DMS53 treated with DMSO at 0.1 percent for 48 hours (cell line): ENCODE results near the gene TMEM116.
A peak's percentile ranks its signal among the peaks of the same experiment; 100 is the strongest.
"Not testable (repeated sequence)": the region's sequence is repeated elsewhere in the genome, so short reads cannot be mapped to it uniquely, and the experiment has no call there.

Experiments used
- DNase-seq: peaks from one replicate; lab custom pipeline; 2025; ENCODE audit not compliant: unreplicated experiment; lab: John Stamatoyannopoulos, UW

The TMEM116 gene

DNA sequence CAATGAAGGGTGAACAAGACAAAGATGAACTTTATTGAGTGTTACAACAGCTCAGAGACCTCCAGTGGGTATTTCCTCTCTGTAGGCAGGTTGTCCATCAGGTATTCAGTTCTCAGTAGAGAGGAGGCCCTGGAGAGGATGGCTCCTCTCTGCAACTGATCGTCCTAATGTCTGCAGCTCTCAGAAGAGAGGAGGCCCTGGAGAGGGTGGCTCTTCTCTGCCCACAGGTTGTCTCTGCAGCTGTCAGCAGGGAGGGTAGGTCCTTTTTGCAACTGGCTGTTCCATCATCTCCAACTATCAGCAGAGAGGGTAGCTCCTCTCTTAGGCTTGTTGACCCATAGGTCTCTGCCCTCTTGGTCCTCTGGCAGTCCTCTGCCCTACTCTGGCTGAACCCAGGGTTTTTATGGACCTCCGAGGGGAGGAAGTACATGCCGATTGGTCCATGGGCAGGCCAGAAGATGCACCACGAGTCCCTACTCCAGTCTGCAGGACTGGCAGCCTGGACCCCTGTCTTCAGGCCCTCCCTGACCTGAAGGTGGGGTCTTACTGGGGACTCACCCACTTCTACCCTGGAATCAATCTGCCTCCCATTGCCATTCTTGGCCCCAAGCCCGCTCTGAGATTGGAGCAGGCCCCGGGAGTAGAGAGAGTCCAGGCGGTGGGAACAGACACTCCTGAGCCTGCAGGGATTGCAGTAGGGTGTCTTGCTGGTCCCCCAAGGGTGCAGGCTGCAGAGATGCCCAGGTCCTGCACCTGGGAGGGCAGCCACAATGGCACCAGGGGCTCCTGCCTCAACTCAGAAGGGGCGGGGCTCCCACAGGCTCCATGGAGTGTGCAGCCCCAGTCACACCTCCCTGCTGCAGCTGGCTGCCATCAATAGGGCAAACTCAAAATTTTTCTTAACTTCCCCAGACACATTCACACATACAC is 2.3 kb downstream of the TMEM116 start:
- no peak for DNase-seq

- not testable (repeated sequence) for DNase-seq
Observed at GRCh38 chr12:112009596-112009995, 3.4 kb downstream of the TMEM116 start.

DNA sequence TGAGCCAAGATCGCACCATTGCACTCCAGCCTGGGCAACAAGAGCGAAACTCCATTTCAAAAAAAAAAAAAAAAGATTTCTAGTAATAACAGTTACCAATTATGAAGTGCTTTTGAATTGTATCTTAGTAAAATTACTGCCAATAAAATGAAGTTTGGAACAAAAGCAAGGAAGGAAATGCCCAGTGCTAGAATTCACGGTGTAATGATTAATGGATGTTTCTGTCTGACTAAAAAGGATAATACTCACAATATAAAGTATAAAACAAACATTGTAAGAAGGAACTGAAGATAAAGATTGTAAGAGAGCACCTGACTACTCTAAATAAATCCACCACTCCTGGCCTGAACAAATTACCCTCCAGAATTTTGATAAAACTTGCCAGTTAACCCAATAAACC is 4.0 kb downstream of the TMEM116 start:
- DNase-seq: no peak

GRCh38 chr12:112007945-112008344 is 5.0 kb downstream of the TMEM116 start:
- DNase-seq: no peak

DNA sequence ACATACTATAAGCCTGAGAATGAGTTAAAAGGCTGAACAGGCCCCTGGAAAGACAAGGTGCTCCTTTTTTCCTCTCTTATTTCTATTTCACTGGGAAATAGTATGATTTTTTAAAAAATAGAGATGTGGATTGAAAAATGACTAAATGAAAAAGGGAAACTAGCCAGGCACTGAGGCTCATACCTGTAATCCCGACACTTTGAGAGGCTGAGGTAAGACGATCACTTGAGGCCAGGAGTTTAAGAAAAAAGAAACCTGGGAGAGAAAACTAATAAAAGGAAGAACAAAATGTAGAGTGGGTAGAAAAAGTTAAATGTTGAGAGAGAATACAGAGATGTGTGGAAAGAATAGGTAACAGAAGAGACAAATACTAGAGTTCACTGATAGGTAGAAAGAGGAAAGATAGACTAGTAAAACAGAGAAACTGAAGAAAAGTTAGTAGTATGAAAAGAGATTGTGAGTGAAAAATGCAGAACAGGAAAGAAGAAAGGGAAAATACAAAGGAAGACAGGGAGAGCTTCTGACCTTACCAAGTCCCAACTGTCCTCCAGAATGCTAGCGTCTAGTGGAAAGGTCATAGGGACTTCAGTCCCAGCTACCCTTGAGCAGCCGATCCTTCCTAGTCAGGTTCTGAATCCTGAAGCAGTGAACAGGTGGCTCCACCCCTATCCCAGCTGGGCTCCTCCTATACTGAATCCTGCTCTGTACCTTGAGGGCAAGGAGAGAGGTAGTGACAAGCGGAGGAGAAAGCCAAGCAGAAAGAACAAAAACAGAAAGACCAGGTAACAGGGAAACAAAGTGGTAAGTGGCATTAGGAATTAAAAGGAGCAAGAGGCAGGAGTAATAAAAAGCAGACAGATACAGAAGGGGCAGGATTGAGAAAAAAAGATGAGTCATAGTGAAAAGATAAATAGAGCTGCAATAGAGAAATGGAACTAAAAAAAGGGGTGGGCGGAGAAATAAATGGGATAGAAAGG is 7.3 kb downstream of the TMEM116 start:
- peak; percentile 85 for DNase-seq

DNA sequence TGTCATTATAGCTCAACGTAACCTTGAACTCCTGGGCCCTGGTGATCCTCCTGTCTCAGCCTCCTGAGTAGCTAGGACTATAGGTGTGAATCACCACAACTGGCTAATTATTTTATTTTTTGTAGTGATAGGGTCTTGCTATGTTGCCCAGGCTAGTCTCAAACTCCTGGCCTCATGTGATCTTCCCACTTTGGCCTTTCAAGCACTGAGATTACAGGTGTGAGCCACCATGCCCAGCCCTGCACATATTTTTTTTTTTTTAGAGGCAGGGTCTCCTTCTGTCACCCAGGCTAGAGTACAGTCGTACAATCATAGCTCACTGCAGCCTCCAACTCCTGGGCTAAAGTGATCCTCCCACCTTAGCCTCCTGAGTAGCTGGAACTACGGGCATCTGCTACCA is 8.9 kb downstream of the TMEM116 start:
- no peak for DNase-seq

DNA sequence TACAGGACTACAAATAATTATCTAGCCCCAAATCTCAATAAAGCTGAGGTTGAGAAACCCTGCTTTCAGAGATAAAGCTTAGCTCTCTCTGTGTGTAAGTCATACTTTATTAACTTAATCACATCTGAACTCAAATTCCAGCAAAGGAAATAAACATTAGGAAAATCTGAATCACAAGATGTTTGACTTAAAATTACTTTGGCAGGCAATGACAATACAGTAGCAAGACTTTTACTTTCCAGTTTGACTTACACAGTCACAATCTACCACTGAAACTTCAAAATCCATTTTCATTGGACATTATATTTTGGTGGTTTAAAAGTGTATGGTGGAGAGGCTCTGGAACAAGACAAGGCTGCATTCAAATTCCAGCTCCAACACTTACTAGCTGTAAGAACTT is 11.4 kb downstream of the TMEM116 start:
- DNase-seq: no peak

DNA sequence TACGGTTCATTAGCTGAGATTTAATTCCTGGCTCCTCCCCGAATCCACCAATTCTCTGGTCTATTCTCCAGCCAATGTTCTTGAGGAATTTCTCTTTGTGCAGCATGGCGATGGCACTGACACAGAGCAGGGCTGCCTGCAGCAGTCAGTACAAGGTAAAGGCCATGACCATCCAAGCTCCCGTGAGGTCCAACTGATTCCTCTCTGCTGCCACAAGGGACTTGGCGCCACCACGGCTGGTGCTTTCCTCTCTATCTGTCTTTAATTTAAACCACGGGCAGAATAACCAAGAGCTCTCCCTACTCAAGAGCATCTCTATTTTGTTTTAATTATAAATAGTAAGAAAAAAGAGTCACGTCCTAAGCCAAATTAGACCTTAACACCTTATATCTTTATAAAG is 12.1 kb downstream of the TMEM116 start:
- DNase-seq: no peak

DNA sequence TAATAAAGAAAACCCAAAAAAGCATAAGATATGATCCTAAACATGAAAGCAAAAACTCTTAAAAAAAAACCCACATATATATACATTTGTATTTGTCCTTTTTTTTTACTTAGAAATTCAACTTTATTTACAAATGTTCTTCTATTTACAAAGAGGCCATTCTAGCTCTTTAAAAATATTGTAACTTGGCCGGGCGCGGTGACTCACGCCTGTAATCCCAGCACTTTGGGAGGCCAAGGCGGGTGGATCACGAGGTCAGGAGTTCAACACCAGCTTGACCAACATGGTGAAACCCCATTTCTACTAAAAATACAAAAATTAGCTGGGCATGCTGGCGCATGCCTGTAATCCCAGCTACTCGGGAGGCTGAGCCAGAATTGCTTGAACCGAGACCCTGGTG is 13.8 kb downstream of the TMEM116 start:
- not testable (repeated sequence) for DNase-seq

- no peak for DNase-seq
Observed at GRCh38 chr12:111998015-111998414, 14.9 kb downstream of the TMEM116 start.

- DNase-seq: no peak
Observed at GRCh38 chr12:111997300-111997699, 15.7 kb downstream of the TMEM116 start.

GRCh38 chr12:111995782-111996480 is 17.0 kb downstream of the TMEM116 start:
- no peak for DNase-seq

DNA sequence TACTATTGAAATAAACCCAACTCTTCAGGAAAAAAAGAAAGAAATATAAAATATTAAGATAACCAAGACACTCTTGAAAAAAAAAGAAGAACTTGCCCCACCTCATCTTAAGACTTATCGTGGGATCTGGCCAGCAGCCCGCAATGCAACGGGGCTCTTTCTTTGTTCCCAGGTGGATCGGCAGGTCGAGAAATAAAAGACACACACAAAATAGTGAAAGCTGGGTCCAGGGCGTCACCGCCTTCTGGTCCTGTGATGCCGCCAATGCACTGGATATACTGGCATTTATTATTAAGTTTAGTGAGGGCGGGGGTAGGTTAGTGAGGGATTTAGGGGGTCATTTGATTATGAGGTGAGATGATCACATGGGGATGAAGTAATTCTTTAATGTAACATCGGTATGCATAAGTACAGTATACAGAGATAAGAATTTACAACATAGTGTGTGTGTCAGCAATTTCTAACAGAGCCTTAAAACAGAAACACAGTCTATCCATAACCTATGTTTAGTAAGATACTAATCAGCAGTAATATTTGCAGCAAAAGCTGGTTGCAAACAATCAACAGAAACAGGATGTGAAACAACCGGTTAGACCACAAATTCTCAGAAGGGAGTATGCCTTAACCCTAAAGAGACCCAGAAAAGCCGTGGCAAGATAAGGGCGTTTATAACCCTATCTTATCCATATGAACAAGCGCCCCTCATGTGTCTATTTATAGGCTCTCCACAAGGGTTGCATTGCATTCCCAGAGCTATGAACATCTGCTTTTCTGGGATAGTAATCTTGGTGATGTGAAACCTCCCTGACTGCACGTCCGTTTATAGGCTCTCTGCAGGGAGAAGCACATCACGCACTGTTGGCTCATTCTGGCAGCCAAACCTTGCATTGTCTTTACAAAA is 18.5 kb downstream of the TMEM116 start:
- DNase-seq: not testable (repeated sequence)

- no peak for DNase-seq
Observed at GRCh38 chr12:111993292-111994150, 19.4 kb downstream of the TMEM116 start.

DNA sequence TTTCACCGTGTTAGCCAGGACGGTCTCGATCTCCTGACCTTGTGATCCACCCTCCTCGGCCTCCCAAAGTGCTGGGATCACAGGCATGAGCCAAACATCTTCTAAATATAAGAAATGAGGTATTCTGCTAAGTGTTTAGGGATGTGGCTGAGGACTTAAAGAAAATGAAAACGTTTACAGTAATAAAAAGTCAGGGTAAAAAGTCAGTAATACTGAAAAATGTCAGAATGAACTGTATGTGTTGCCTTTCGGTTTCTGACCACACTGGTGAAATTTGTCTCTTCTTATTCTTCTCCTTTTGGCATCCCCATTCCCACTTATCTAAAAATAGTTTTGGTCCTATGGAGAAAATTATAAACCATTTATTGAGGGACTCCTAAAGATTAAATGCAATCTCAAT is 20.5 kb downstream of the TMEM116 start:
- DNase-seq: no peak

GRCh38 chr12:111991946-111992345 is 21.0 kb downstream of the TMEM116 start:
- no peak for DNase-seq

DNA sequence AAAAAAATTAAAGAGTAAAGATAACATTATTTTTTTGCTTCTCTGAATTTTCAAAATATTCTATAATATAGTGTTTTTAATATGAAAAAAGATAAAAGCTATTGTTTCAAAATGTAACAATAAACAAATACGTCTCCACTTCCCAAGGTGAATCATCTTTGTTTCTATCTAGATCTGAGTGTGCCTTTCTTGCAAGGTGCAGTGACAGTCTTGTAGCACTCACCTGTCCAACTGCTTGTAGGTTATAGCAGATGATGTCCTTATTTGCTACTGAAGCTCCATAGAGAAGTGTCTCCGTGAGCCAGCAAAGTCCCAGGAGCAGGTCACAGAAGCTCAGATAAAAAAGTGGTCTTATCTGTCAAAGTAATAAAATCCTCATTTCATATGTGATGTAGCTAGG is 21.4 kb downstream of the TMEM116 start:
- no peak for DNase-seq

DNA sequence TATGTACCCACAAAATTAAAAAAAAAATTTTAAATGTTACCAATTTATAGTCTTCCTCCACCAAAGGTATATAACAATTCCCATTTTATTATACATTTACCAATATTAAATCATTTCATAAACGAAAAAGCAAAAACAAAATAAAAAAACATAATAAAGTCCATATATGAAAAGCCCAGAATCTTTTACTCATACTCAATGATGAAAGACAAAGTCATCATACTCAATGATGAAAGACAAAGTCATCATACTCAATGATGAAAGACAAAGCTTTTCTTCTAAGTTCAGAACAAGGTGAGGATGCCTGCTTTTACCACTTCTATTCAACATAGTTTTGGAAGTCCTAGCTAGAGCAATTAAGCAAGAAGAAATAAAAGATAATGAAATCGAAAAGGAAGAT is 28.1 kb downstream of the TMEM116 start:
- no peak for DNase-seq

DNA sequence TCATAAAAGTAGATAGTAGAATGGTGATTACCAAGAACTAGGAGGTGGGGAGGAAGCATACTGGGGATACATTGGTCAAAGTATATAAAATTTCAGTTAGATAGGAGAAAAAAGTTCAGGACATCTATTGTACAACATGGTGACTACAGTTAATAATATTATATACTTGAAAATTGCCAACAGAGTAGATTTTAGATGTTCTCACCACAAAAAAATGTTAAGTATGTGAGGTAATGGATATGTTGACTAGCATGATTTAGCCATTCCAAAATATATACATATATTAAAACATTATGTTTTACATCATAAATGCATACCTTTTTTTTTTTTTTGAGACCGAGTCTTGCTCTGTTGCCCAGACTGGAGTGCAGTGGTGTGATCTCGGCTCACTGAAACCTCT is 31.0 kb downstream of the TMEM116 start:
- no peak for DNase-seq
